ENCODE results near the gene RASSF4.

GRCh38 chr10:44986179-44986578 is 26.6 kb downstream of the RASSF4 start:
- TF ChIP-seq ZNF274 (IDR thresholded peaks at IDR 0.05; ENCODE audit: low read depth, low read length) = no peak
- TF ChIP-seq SUZ12 (IDR thresholded peaks at IDR 0.05; ENCODE audit: extremely low read depth, insufficient read depth, insufficient read length) = no peak

Measured in NT2/D1 (cell line).